Neural progenitor cell (in vitro differentiated cells): ENCODE data around the gene SELENOH. TPM values are rescaled to one million over a fixed set of nuclear protein-coding genes. Genes with fewer than 3 reads are reported as not detected.
"Not testable (repeated sequence)": the region's sequence is repeated elsewhere in the genome, so short reads cannot be mapped to it uniquely, and the experiment has no call there.

Experiments used
- DNase-seq: peaks from one replicate; pipeline ENCODE4 v3.0.0-alpha.2; 2016; ENCODE audit warnings: low spot score
- H2AFZ ChIP-seq: fragments of 200-600 bp; sonication (generic); replicated peaks from 2 replicates; pipeline ENCODE4 v1.6.1; 2016; ENCODE audit warnings: antibody characterized with exemption
- H3F3A ChIP-seq: fragments of 200-600 bp; sonication (generic); 2 replicates; pipeline ENCODE4 v1.6.1; 2016; ENCODE audit warnings: antibody characterized with exemption, low read depth
- H3K27ac ChIP-seq: fragments of 200-600 bp; sonication (generic); 2 replicates; pipeline ENCODE4 v1.5.1; 2016; ENCODE audit warnings: mild to moderate bottlenecking
- H3K27me3 ChIP-seq: fragments of 200-600 bp; sonication (generic); 2 replicates; pipeline ENCODE4 v1.6.1; 2016; ENCODE audit warnings: mild to moderate bottlenecking, moderate library complexity
- H3K36me3 ChIP-seq: fragments of 200-600 bp; sonication (generic); 2 replicates; pipeline ENCODE4 v1.5.1; 2016
- H3K4me1 ChIP-seq: fragments of 200-600 bp; sonication (generic); 2 replicates; pipeline ENCODE4 v1.6.1; 2016; ENCODE audit warnings: mixed run types
- H3K4me2 ChIP-seq: fragments of 200-600 bp; sonication (generic); 2 replicates; pipeline ENCODE4 v1.6.1; 2016
- H3K4me3 ChIP-seq: fragments of 200-600 bp; sonication (generic); 2 replicates; pipeline ENCODE4 v1.5.1; 2016
- H3K79me2 ChIP-seq: fragments of 200-600 bp; sonication (generic); 2 replicates; pipeline ENCODE4 v1.6.1; 2016; ENCODE audit warnings: low read depth
- H3K9ac ChIP-seq: fragments of 200-600 bp; sonication (generic); 2 replicates; pipeline ENCODE4 v1.6.1; 2016
- H3K9me3 ChIP-seq: fragments of 200-600 bp; sonication (generic); 2 replicates; pipeline ENCODE4 v1.5.1; 2016; ENCODE audit warnings: low read depth
- H4K20me1 ChIP-seq: fragments of 200-600 bp; sonication (generic); 2 replicates; pipeline ENCODE4 v1.6.1; 2016; ENCODE audit warnings: low read depth
- H3K27ac Mint-ChIP-seq: 3 replicates; pipeline ENCODE4 v1.8.0; 2021; ENCODE audit warnings: mixed read lengths
- H3K27me3 Mint-ChIP-seq: 2 replicates; pipeline ENCODE4 v1.8.0; 2022; ENCODE audit warnings: low read depth, mild to moderate bottlenecking, inconsistent platforms, moderate library complexity, mixed read lengths; ENCODE audit not compliant: insufficient read depth
- H3K36me3 Mint-ChIP-seq: 3 replicates; pipeline ENCODE4 v1.8.0; 2021; ENCODE audit warnings: mixed read lengths
- H3K4me1 Mint-ChIP-seq: 3 replicates; pipeline ENCODE4 v1.8.0; 2021; ENCODE audit warnings: mixed read lengths
- H3K4me3 Mint-ChIP-seq: 3 replicates; pipeline ENCODE4 v1.8.0; 2021; ENCODE audit warnings: mild to moderate bottlenecking, moderate library complexity, mixed read lengths
- H3K9me3 Mint-ChIP-seq: 3 replicates; pipeline ENCODE4 v1.8.0; 2020; ENCODE audit warnings: mixed read lengths
- EZH2 ChIP-seq: fragments of 200-600 bp; sonication (generic); IDR thresholded peaks from 2 replicates; pipeline ENCODE4 v1.6.1; 2017; ENCODE audit warnings: antibody characterized with exemption, mild to moderate bottlenecking, moderate library complexity
- EZH2phosphoT487 ChIP-seq: fragments of 200-600 bp; sonication (generic); IDR thresholded peaks from 2 replicates; pipeline ENCODE4 v1.6.1; 2017; ENCODE audit warnings: antibody characterized with exemption
- total RNA-seq: library from RNA; depleted of rRNA; stranded (reverse); fragments of >200 nt; gene quantifications from 2 replicates; pipeline ENCODE4 v1.2.3, GENCODE V29; 2015; ENCODE audit warnings: low replicate concordance
- TF ChIP-seq, protein P1 (sequence below): fragments of 200-600 bp; sonication (generic); IDR thresholded peaks from 2 replicates; pipeline ENCODE4 v1.5.1; 2017; ENCODE audit warnings: antibody characterized with exemption, mild to moderate bottlenecking

Gene SELENOH
- total RNA-seq, 1 donor from 2014 or later = 164 TPM

GRCh38 chr11:57700425-57700824, 40.9 kb upstream of the SELENOH start:
- no peaks in the 10 kb centered on the region for H3K27me3 ChIP-seq
- Mint-ChIP-seq H3K4me3 (no peak overlapping the region), H3K27me3 (peaks cover 2% of the 10 kb centered on the region), H3K27ac (no peak overlapping the region), H3K9me3 (no peaks in the 10 kb centered on the region), H3K4me1 (no peaks in the 10 kb centered on the region), H3K36me3 (peaks cover 26% of the 10 kb centered on the region)
- H4K20me1 ChIP-seq = no peaks in the 10 kb centered on the region
- peaks cover 28% of the 10 kb centered on the region for H3F3A ChIP-seq
- no peak overlapping the region for H3K27ac ChIP-seq
- peak; percentile 16 for DNase-seq
- no peaks in the 10 kb centered on the region for H3K36me3 ChIP-seq
- H2AFZ ChIP-seq = no peak overlapping the region
- no peaks in the 10 kb centered on the region for H3K9me3 ChIP-seq
- no peaks in the 10 kb centered on the region for H3K4me1 ChIP-seq
- no peak overlapping the region for H3K4me3 ChIP-seq
- TF ChIP-seq, protein P1, sequence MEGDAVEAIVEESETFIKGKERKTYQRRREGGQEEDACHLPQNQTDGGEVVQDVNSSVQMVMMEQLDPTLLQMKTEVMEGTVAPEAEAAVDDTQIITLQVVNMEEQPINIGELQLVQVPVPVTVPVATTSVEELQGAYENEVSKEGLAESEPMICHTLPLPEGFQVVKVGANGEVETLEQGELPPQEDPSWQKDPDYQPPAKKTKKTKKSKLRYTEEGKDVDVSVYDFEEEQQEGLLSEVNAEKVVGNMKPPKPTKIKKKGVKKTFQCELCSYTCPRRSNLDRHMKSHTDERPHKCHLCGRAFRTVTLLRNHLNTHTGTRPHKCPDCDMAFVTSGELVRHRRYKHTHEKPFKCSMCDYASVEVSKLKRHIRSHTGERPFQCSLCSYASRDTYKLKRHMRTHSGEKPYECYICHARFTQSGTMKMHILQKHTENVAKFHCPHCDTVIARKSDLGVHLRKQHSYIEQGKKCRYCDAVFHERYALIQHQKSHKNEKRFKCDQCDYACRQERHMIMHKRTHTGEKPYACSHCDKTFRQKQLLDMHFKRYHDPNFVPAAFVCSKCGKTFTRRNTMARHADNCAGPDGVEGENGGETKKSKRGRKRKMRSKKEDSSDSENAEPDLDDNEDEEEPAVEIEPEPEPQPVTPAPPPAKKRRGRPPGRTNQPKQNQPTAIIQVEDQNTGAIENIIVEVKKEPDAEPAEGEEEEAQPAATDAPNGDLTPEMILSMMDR = peak; percentile 22
- TF ChIP-seq EZH2phosphoT487 = no peak
- no peaks in the 10 kb centered on the region for H3K79me2 ChIP-seq
- H3K4me2 ChIP-seq = no peak overlapping the region
- no peak overlapping the region for H3K9ac ChIP-seq

- H2AFZ ChIP-seq = no peak overlapping the region
- no peak overlapping the region for H3K4me2 ChIP-seq
- DNase-seq = no peak
- no peaks in the 10 kb centered on the region for H3K27me3 ChIP-seq
- no peak overlapping the region for H3K4me3 ChIP-seq
- no peak overlapping the region for H3K4me3 Mint-ChIP-seq
- peaks cover 24% of the 10 kb centered on the region for H3F3A ChIP-seq
- H4K20me1 ChIP-seq = no peaks in the 10 kb centered on the region
- peaks cover 17% of the 10 kb centered on the region for H3K36me3 Mint-ChIP-seq
- H3K79me2 ChIP-seq = peaks cover 21% of the 10 kb centered on the region
- H3K27ac Mint-ChIP-seq = no peak overlapping the region
- H3K9me3 ChIP-seq = no peaks in the 10 kb centered on the region
- no peaks in the 10 kb centered on the region for H3K4me1 ChIP-seq
- H3K27ac ChIP-seq = no peak overlapping the region
- H3K9me3 Mint-ChIP-seq = no peaks in the 10 kb centered on the region
- peaks cover 2% of the 10 kb centered on the region for H3K27me3 Mint-ChIP-seq
- no peak for TF ChIP-seq EZH2
- no peak for TF ChIP-seq EZH2phosphoT487
- TF ChIP-seq, protein P1 = no peak
- no peaks in the 10 kb centered on the region for H3K36me3 ChIP-seq
- no peak overlapping the region for H3K9ac ChIP-seq
- no peaks in the 10 kb centered on the region for H3K4me1 Mint-ChIP-seq
Measured at GRCh38 chr11:57703341-57703740, 38.0 kb upstream of the SELENOH start.

- Histone ChIP-seq H2AFZ (no peak overlapping the region), H3F3A (peaks cover 18% of the 10 kb centered on the region), H3K4me1 (no peaks in the 10 kb centered on the region), H3K9ac (no peak overlapping the region), H3K36me3 (no peaks in the 10 kb centered on the region), H3K27ac (no peak overlapping the region), H4K20me1 (no peaks in the 10 kb centered on the region), H3K4me3 (no peak overlapping the region), H3K79me2 (peaks cover 30% of the 10 kb centered on the region), H3K9me3 (no peaks in the 10 kb centered on the region), H3K27me3 (no peaks in the 10 kb centered on the region), H3K4me2 (no peak overlapping the region)
- no peaks in the 10 kb centered on the region for H3K9me3 Mint-ChIP-seq
- no peaks in the 10 kb centered on the region for H3K4me1 Mint-ChIP-seq
- H3K27ac Mint-ChIP-seq = no peak overlapping the region
- peaks cover 10% of the 10 kb centered on the region for H3K36me3 Mint-ChIP-seq
- H3K27me3 Mint-ChIP-seq = peaks cover 2% of the 10 kb centered on the region
- DNase-seq = no peak
- no peak overlapping the region for H3K4me3 Mint-ChIP-seq
- TF ChIP-seq EZH2 = no peak
- TF ChIP-seq, protein P1 = no peak
- no peak for TF ChIP-seq EZH2phosphoT487
Measured at GRCh38 chr11:57704932-57705331, 36.4 kb upstream of the SELENOH start.

DNA sequence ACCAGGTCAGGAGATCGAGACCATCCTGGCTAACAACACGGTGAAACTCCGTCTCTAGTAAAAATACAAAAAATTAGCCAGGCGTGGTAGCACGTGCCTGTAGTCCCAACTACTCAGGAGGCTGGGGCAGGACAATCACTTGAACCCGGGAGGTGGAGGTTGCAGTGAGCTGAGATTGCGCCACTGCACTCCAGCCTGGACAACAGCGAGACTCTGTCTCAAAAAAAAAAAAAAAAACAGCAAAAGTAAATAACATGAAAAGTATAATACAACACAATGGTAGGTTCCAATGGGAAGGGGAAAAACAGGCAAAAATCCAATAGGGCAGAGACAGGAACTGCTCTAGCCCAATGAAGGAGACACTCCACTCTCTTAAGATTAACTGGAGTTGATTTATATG, 35.9 kb upstream of the SELENOH start:
- H3K9ac ChIP-seq, H3K27ac Mint-ChIP-seq, H3K9me3 ChIP-seq, H3K4me1 ChIP-seq, H3K27me3 ChIP-seq, H3K4me3 Mint-ChIP-seq, H2AFZ ChIP-seq, DNase-seq, H3K4me1 Mint-ChIP-seq, H3K4me2 ChIP-seq, H3K27ac ChIP-seq, H3K4me3 ChIP-seq, H3K36me3 ChIP-seq, H4K20me1 ChIP-seq, H3K9me3 Mint-ChIP-seq, H3K27me3 Mint-ChIP-seq: not testable (repeated sequence)
- H3K36me3 Mint-ChIP-seq = peaks cover 10% of the 10 kb centered on the region
- H3F3A ChIP-seq = peaks cover 16% of the 10 kb centered on the region
- H3K79me2 ChIP-seq = peaks cover 35% of the 10 kb centered on the region
